Fibroblast of villous mesenchyme (primary cell): Measurements from ENCODE around the gene VANGL2. TPM values are rescaled to one million over a fixed set of nuclear protein-coding genes. Genes with fewer than 3 reads are reported as not detected.

ENCODE experiments used
- DNase-seq: peaks from one replicate; pipeline ENCODE4 v3.0.0-alpha.2; 2010; ENCODE audit warnings: low read depth
- H3K4me3 ChIP-seq: 2 replicates; pipeline ENCODE4 v1.5.1; 2011; ENCODE audit warnings: low read depth, mild to moderate bottlenecking, low read length
- total RNA-seq: library from RNA; depleted of rRNA; stranded (reverse); fragments of >200 nt; gene quantifications from 2 replicates; pipeline ENCODE4 v1.2.3, GENCODE V29; 2012
- TF ChIP-seq, protein P1 (sequence below): IDR thresholded peaks from 2 replicates; pipeline ENCODE4 v1.5.1; 2012; ENCODE audit warnings: low read depth, mild to moderate bottlenecking, low read length; ENCODE audit not compliant: insufficient read depth

The VANGL2 gene
- total RNA-seq, 1 donor: not detected

DNA sequence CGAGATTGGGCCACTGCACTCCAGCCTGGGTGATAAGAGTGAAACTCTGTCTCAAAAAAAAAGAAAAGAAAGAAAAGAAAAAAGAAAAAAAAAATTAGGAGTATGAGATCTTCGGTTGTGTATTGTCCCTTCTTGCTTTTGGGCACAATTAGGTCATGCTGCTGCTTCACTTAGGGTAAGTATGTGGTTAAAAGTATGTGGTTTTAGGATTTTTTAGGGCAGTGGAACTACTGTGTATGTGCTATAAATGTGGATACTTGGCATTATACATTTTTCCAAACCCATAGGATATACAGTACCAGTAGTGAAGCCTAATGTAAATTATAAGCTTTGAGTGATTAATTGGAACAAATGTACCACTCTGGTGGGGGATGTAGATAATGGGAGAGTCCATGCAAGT is 31.2 kb downstream of the VANGL2 start:
- H3K4me3 ChIP-seq: no peak overlapping the region
- DNase-seq: no peak
- TF ChIP-seq, protein P1, sequence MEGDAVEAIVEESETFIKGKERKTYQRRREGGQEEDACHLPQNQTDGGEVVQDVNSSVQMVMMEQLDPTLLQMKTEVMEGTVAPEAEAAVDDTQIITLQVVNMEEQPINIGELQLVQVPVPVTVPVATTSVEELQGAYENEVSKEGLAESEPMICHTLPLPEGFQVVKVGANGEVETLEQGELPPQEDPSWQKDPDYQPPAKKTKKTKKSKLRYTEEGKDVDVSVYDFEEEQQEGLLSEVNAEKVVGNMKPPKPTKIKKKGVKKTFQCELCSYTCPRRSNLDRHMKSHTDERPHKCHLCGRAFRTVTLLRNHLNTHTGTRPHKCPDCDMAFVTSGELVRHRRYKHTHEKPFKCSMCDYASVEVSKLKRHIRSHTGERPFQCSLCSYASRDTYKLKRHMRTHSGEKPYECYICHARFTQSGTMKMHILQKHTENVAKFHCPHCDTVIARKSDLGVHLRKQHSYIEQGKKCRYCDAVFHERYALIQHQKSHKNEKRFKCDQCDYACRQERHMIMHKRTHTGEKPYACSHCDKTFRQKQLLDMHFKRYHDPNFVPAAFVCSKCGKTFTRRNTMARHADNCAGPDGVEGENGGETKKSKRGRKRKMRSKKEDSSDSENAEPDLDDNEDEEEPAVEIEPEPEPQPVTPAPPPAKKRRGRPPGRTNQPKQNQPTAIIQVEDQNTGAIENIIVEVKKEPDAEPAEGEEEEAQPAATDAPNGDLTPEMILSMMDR: no peak

DNA sequence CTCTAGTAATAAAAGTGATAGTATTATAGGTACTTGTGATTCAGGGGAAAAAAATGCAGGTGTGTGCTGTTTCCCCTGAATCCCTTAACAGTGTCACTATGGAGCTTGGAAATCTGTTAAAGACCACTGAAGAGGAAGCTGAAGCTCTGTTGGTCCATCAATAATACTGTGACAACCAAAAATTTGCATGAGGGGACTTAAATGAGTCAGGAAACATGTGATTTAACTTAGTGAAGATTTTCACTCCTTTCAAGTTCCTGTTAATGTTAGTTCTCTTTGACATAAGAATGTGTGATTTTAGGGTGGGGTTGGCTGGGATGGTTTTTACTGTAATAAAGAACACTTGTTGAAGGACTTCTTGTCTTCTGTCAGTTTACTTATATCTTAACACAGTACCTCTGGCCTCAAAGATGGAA is 32.0 kb downstream of the VANGL2 start:
- no peak overlapping the region for H3K4me3 ChIP-seq
- TF ChIP-seq, protein P1: no peak
- no peak for DNase-seq

- no peak for DNase-seq
- TF ChIP-seq, protein P1: no peak
- H3K4me3 ChIP-seq: no peak overlapping the region
Measured at GRCh38 chr1:160436966-160437365, 36.6 kb downstream of the VANGL2 start.

- TF ChIP-seq, protein P1: no peak
- peak overlapping the region; percentile 20 for H3K4me3 ChIP-seq
- peak; percentile 19 for DNase-seq
Measured at GRCh38 chr1:160437432-160438316, 37.3 kb downstream of the VANGL2 start.

DNA sequence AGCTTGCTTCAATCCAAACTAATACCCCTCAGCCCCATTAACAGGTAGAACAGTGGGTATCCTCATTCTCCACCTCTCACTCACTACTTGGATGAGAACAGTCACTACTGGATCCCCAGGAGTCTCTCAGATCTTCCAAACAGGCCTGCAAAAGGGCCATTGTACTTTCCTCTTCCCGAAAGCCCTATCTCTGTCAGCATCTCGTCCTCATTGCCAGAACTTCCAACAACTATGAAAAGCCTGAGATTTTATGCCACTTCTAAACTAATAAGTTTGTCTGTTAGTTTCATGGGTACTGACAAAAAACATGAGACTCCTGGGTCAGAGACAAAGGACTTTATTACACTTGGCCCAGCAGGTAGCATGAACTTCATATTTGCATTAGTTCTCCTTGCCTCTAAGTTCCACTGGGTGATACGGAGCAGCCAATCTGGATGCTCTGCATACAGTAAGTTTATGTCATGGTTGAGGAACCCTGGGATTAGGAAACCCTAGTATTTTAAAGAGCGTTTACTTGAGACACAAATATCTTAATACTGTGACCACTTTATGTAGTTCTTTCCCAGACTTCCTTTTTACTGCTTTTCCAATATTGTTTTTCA is 38.1 kb downstream of the VANGL2 start:
- TF ChIP-seq, protein P1: no peak
- no peak for DNase-seq
- peak overlapping the region; percentile 20 for H3K4me3 ChIP-seq

DNA sequence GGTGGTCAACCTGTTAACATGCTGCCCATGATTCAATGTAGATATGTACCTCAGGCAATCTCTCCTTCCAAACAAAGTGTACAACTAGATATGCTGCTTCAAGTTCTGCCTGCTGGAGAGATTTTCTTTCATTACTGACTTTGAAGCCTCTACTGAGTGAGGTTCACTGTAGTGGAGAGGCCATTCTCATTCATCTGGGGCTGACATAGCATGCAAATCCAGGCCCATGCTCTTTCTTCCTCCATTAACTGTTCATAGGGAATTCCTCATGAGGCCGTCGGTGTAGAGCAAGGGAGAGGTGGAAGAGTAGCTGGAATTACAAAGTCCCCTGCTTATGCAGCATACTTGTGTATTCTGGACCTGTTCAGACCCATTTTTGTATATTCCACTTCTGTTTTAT is 38.6 kb downstream of the VANGL2 start:
- no peak overlapping the region for H3K4me3 ChIP-seq
- DNase-seq: no peak
- TF ChIP-seq, protein P1: no peak
